Measurements from ENCODE around the gene SPATS2L.

The SPATS2L gene

DNA sequence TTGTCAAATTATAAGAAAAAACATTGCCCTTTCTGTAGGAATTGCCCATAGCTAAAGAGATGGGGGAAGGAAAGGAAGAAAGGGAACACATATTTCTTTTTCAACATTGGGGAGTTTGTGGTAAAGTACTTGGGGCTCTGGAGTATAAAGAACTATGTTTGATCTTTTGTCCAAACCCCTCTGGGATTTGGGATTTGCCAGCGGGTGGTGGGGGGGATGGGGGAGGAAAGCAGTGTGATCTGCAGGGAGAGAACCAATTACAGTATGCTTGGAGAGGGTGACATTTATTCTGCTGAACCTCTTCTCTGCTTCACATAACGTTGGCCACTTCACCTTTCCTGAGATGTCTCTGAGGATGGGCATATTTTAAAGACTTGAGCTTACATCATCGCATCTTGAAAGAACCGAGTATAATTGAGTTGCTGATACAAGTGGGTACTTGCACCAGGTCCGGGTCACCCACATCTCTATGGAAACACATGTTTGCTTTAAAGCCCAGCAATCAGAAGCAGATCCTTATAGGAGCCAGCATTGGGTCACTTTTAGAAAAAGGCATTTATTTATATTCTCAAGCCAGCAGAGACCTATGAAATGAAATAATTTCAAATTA, 73.1 kb downstream of the SPATS2L start:
- Histone ChIP-seq H3K4me1 (ENCODE audit: low read length) (peaks cover 78% of the 10 kb centered on the region), H3K9me3 (replicated peaks; ENCODE audit: insufficient read depth, low read length) (no peaks in the 10 kb centered on the region), H3K4me3 (ENCODE audit: low read length) (no peak overlapping the region), H3K36me3 (replicated peaks; ENCODE audit: insufficient read depth, low read length) (no peaks in the 10 kb centered on the region), H4K20me1 (ENCODE audit: insufficient read depth, low read length) (no peaks in the 10 kb centered on the region), H3F3A (ENCODE audit: insufficient read depth, low read length) (peaks cover 47% of the 10 kb centered on the region), H3K9ac (ENCODE audit: low read length) (no peak overlapping the region), H2AFZ (ENCODE audit: low read length) (no peak overlapping the region), H3K4me2 (ENCODE audit: low read depth, low read length) (no peak overlapping the region), H3K27ac (ENCODE audit: low read length) (no peak overlapping the region; the same call in 1 of the 2 replicates), H3K79me2 (ENCODE audit: low read length) (peaks cover 81% of the 10 kb centered on the region), H3K9me2 (replicated peaks; ENCODE audit: insufficient read depth, low read length) (no peaks in the 10 kb centered on the region), H3K27me3 (replicated peaks; ENCODE audit: insufficient read depth, low read length) (no peaks in the 10 kb centered on the region)
- DNase-seq: no peak
- no peak for TF ChIP-seq EZH2phosphoT487 (IDR thresholded peaks at IDR 0.05; ENCODE audit: low read length)

DNA sequence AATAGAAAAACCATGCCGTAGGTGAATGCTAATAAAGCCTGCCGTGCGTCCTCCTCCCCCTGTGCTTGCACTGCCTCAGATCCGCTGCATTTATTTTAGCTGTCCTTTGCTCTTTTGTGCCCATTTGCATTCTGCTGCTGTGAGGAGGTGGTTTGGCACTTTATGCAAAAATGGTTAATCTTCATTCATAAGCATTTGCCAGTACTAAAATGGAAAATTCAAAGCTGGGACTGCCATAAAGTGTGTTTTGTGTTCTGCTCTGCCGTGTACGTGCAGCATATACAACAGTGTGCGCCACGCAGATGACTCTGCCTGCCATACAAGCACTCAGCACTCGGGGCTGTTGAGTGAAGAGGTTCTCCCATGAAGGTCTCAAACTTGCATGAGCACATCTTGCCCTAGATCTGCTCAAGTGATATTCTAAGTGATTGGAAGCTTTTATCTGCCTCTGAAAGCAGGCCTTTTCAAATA, 73.6 kb downstream of the SPATS2L start:
- H3F3A ChIP-seq (ENCODE audit: insufficient read depth, low read length): peaks cover 42% of the 10 kb centered on the region
- H3K36me3 ChIP-seq (replicated peaks; ENCODE audit: insufficient read depth, low read length): no peaks in the 10 kb centered on the region
- no peaks in the 10 kb centered on the region for H3K27me3 ChIP-seq (replicated peaks; ENCODE audit: insufficient read depth, low read length)
- TF ChIP-seq EZH2 (optimal IDR thresholded peaks at IDR 0.05; ENCODE audit: low read depth, low read length) (no peak), EZH2phosphoT487 (IDR thresholded peaks at IDR 0.05; ENCODE audit: low read length) (no peak)
- TF ChIP-seq, protein P1, sequence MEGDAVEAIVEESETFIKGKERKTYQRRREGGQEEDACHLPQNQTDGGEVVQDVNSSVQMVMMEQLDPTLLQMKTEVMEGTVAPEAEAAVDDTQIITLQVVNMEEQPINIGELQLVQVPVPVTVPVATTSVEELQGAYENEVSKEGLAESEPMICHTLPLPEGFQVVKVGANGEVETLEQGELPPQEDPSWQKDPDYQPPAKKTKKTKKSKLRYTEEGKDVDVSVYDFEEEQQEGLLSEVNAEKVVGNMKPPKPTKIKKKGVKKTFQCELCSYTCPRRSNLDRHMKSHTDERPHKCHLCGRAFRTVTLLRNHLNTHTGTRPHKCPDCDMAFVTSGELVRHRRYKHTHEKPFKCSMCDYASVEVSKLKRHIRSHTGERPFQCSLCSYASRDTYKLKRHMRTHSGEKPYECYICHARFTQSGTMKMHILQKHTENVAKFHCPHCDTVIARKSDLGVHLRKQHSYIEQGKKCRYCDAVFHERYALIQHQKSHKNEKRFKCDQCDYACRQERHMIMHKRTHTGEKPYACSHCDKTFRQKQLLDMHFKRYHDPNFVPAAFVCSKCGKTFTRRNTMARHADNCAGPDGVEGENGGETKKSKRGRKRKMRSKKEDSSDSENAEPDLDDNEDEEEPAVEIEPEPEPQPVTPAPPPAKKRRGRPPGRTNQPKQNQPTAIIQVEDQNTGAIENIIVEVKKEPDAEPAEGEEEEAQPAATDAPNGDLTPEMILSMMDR (IDR thresholded peaks at IDR 0.05; ENCODE audit: low read length): no peak
- no peak overlapping the region for H3K9ac ChIP-seq (ENCODE audit: low read length)
- H3K27ac ChIP-seq (ENCODE audit: low read length): peak overlapping the region; percentile 73; the same call in 1 of the 2 replicates
- no peak overlapping the region for H2AFZ ChIP-seq (ENCODE audit: low read length)
- H3K9me2 ChIP-seq (replicated peaks; ENCODE audit: insufficient read depth, low read length): no peaks in the 10 kb centered on the region
- no peak overlapping the region; the same call in 1 of the 2 replicates for H3K4me2 ChIP-seq (ENCODE audit: low read depth, low read length)
- H3K4me1 ChIP-seq (ENCODE audit: low read length): peaks cover 78% of the 10 kb centered on the region
- H3K79me2 ChIP-seq (ENCODE audit: low read length): peaks cover 81% of the 10 kb centered on the region
- H3K9me3 ChIP-seq (replicated peaks; ENCODE audit: insufficient read depth, low read length): no peaks in the 10 kb centered on the region
- DNase-seq: no peak
- H4K20me1 ChIP-seq (ENCODE audit: insufficient read depth, low read length): no peaks in the 10 kb centered on the region
- H3K4me3 ChIP-seq (ENCODE audit: low read length): no peak overlapping the region

- TF ChIP-seq EZH2phosphoT487 (IDR thresholded peaks at IDR 0.05; ENCODE audit: low read length) (no peak), EZH2 (optimal IDR thresholded peaks at IDR 0.05; ENCODE audit: low read depth, low read length) (no peak)
- TF ChIP-seq, protein P1 (IDR thresholded peaks at IDR 0.05; ENCODE audit: low read length): no peak
- Histone ChIP-seq H4K20me1 (ENCODE audit: insufficient read depth, low read length) (no peaks in the 10 kb centered on the region), H3K9me2 (replicated peaks; ENCODE audit: insufficient read depth, low read length) (no peaks in the 10 kb centered on the region), H3K9ac (ENCODE audit: low read length) (no peak overlapping the region), H3K9me3 (replicated peaks; ENCODE audit: insufficient read depth, low read length) (no peaks in the 10 kb centered on the region), H3K27ac (ENCODE audit: low read length) (peak overlapping the region; percentile 73), H3K4me2 (ENCODE audit: low read depth, low read length) (peak overlapping the region; percentile 25), H3K36me3 (replicated peaks; ENCODE audit: insufficient read depth, low read length) (no peaks in the 10 kb centered on the region), H3F3A (ENCODE audit: insufficient read depth, low read length) (peaks cover 36% of the 10 kb centered on the region), H3K4me3 (ENCODE audit: low read length) (no peak overlapping the region), H3K27me3 (replicated peaks; ENCODE audit: insufficient read depth, low read length) (no peaks in the 10 kb centered on the region), H2AFZ (ENCODE audit: low read length) (no peak overlapping the region), H3K79me2 (ENCODE audit: low read length) (peaks cover 78% of the 10 kb centered on the region), H3K4me1 (ENCODE audit: low read length) (peaks cover 72% of the 10 kb centered on the region)
- DNase-seq: peak; percentile 35
These were observed 74.5 kb downstream of the SPATS2L start for GRCh38 chr2:200380833-200381542.

All from MM.1S (cell line).